CD4-positive, alpha-beta T cell treated with Interferon alpha-2 for 1 hour (primary cell): ENCODE results near the gene GLP2R.

Experiments used
- DNase-seq, 2 donors: peaks; one replicate each; pipeline ENCODE4 v3.0.0-alpha.2; 2020 to 2022

GLP2R gene

GRCh38 chr17:9859781-9860180 is 34.1 kb downstream of the GLP2R start:
- DNase-seq, result no peak

- DNase-seq, result no peak
Measured at GRCh38 chr17:9860851-9861250, 35.1 kb downstream of the GLP2R start.

GRCh38 chr17:9862220-9862619 is 36.5 kb downstream of the GLP2R start:
- DNase-seq, result no peak

- DNase-seq, result no peak
Measured at GRCh38 chr17:9862949-9863348, 37.2 kb downstream of the GLP2R start.

- DNase-seq, result no peak
Measured at GRCh38 chr17:9865586-9865985, 39.9 kb downstream of the GLP2R start.

- no peak for DNase-seq
Measured at GRCh38 chr17:9868552-9868951, 42.8 kb downstream of the GLP2R start.

- no peak for DNase-seq
Measured at GRCh38 chr17:9872852-9873251, 47.1 kb downstream of the GLP2R start.

- no peak for DNase-seq
Measured at GRCh38 chr17:9874722-9875121, 49.0 kb downstream of the GLP2R start.

- DNase-seq, result no peak
Measured at GRCh38 chr17:9875441-9875840, 49.7 kb downstream of the GLP2R start.

GRCh38 chr17:9878356-9878755 is 52.6 kb downstream of the GLP2R start:
- no peak for DNase-seq

GRCh38 chr17:9878786-9879525 is 53.2 kb downstream of the GLP2R start:
- DNase-seq, result no peak

- DNase-seq, result no peak
Measured at GRCh38 chr17:9880582-9880999, 54.9 kb downstream of the GLP2R start.

GRCh38 chr17:9883451-9883850 is 57.7 kb downstream of the GLP2R start:
- no peak for DNase-seq

- DNase-seq, result no peak
Measured at GRCh38 chr17:9886141-9886930, 60.6 kb downstream of the GLP2R start.

- DNase-seq, result no peak
Measured at GRCh38 chr17:9887508-9887907, 61.8 kb downstream of the GLP2R start.

GRCh38 chr17:9890124-9890523 is 64.4 kb downstream of the GLP2R start:
- no peak for DNase-seq

- no peak for DNase-seq
Measured at GRCh38 chr17:9893411-9894012, 67.8 kb downstream of the GLP2R start.

GRCh38 chr17:9894231-9894630 is 68.5 kb downstream of the GLP2R start:
- no peak for DNase-seq

- DNase-seq, result no peak
Measured at GRCh38 chr17:9895923-9896322, 70.2 kb downstream of the GLP2R start.

GRCh38 chr17:9897372-9897968 is 71.7 kb downstream of the GLP2R start:
- DNase-seq, result no peak

- DNase-seq, result no peak
Measured at GRCh38 chr17:9898812-9899211, 73.1 kb downstream of the GLP2R start.

GRCh38 chr17:9899280-9900043 is 73.7 kb downstream of the GLP2R start:
- no peak for DNase-seq
